NCI-H1417 (cell line): ENCODE data around the gene YPEL2.

Experiments
- DNase-seq, 3 experiments: peaks; one replicate each; lab custom pipeline; 2025; lab: John Stamatoyannopoulos, UW

The YPEL2 gene

GRCh38 chr17:59357219-59357697, 25.8 kb downstream of the YPEL2 start:
- no peak for DNase-seq

GRCh38 chr17:59357929-59358328, 26.5 kb downstream of the YPEL2 start:
- DNase-seq, result no peak

GRCh38 chr17:59361386-59361785, 29.9 kb downstream of the YPEL2 start:
- no peak for DNase-seq

GRCh38 chr17:59361916-59362810, 30.7 kb downstream of the YPEL2 start:
- DNase-seq, result peak; percentile 30 to 60 (median 41)

- no peak for DNase-seq
These were observed 31.4 kb downstream of the YPEL2 start for GRCh38 chr17:59362811-59363205.

- DNase-seq, result peak; percentile 44 to 86 (median 62)
These were observed 34.0 kb downstream of the YPEL2 start for GRCh38 chr17:59365383-59365981.

- DNase-seq, result peak; percentile 44 to 82 (median 65)
These were observed 34.7 kb downstream of the YPEL2 start for GRCh38 chr17:59366040-59366757.

- peak in 2 of 3 experiments; percentile 69 to 89 for DNase-seq
These were observed 35.6 kb downstream of the YPEL2 start for GRCh38 chr17:59366773-59367656.

- peak in 1 of 3 experiments; percentile 66 for DNase-seq
These were observed 36.2 kb downstream of the YPEL2 start for GRCh38 chr17:59367657-59368045.

GRCh38 chr17:59368218-59368857, 36.9 kb downstream of the YPEL2 start:
- DNase-seq, result no peak

GRCh38 chr17:59369031-59369975, 37.8 kb downstream of the YPEL2 start:
- DNase-seq, result no peak

- no peak for DNase-seq
These were observed 39.3 kb downstream of the YPEL2 start for GRCh38 chr17:59370593-59371299.

GRCh38 chr17:59371416-59372100, 40.1 kb downstream of the YPEL2 start:
- DNase-seq, result no peak

- DNase-seq, result peak in 1 of 3 experiments; percentile 17
These were observed 40.8 kb downstream of the YPEL2 start for GRCh38 chr17:59372138-59372751.

GRCh38 chr17:59373882-59374495, 42.5 kb downstream of the YPEL2 start:
- no peak for DNase-seq

GRCh38 chr17:59374612-59375011, 43.2 kb downstream of the YPEL2 start:
- DNase-seq, result no peak

GRCh38 chr17:59375857-59376256, 44.4 kb downstream of the YPEL2 start:
- DNase-seq, result no peak

- DNase-seq, result no peak
These were observed 45.1 kb downstream of the YPEL2 start for GRCh38 chr17:59376506-59376905.
